Fibroblast of the conjunctiva (primary cell): ENCODE measurements around the gene TCF25.
"Not testable (repeated sequence)": the region's sequence is repeated elsewhere in the genome, so short reads cannot be mapped to it uniquely, and the experiment has no call there.

Source experiments
- DNase-seq: peaks from one replicate; pipeline ENCODE4 v3.0.0-alpha.2; 2010; ENCODE audit warnings: low read depth

The TCF25 gene

DNA sequence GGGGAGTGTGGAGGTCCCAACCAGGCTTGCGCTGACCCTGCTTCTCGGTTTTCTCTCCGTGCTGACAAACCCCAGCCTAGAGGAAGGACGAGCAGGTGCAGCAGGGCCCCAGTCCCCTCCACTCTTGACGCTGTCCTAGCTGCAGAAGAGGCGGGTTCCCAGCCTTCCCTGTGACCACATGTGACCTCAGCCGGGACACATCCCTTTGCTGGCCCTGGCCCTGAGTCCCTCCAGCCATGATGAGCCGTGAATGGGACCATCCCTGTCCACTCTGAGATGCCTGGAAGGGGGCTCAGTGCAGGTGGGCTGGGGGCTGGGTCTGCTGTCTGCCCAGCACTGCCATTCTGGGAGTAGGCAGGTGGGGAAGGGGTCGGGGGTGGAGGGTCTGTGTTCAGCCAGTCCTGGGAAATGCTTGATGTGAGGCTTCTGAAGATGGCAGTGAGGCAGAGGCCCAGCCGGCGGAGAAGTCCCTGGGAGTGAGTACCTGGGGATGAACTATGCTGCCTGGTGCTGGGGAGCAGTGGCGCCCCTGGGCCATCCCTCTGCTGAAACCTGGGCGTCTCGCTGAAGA lies 47.8 kb downstream of the TCF25 start:
- DNase-seq: no peak

DNA sequence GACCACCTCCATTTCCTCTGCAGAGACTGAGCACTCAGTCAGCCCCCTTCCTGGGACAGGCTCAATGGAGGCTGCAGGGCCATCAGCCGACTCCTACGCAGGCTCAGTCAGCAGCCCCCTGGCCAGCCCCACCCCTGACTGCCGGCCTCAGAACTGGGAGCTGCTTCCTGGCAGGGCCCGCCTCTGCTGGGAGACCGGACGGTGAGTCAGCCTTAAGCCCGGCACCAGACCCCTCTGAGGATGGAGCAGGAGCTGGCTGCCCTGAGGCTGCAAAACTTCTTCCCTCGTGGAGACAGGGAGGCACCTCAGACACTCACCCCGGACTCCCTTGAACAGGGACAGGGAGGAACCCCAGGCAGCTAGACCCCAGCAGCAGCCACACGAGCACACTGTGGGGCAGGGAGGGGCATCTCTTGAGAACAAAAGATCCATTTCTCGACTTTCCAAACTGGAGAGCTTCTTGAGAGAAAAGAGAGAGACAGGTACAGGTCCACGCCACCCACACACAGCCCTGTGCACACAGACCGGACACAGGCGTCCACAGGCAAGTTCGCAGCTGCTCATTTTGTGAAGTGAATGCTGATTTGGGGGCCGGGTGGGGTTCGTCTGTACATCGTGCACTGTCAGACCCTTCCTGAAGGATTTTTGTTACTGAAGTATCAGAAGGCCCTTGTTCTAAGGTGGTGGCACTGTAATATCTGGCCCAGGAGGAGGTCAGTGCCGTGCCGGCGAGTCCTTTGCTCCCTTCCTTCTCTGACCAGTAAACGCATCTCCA lies 48.5 kb downstream of the TCF25 start:
- DNase-seq: peak; percentile 94

- peak; percentile 84 for DNase-seq
Observed at GRCh38 chr16:89922477-89922883, 49.1 kb downstream of the TCF25 start.

DNA sequence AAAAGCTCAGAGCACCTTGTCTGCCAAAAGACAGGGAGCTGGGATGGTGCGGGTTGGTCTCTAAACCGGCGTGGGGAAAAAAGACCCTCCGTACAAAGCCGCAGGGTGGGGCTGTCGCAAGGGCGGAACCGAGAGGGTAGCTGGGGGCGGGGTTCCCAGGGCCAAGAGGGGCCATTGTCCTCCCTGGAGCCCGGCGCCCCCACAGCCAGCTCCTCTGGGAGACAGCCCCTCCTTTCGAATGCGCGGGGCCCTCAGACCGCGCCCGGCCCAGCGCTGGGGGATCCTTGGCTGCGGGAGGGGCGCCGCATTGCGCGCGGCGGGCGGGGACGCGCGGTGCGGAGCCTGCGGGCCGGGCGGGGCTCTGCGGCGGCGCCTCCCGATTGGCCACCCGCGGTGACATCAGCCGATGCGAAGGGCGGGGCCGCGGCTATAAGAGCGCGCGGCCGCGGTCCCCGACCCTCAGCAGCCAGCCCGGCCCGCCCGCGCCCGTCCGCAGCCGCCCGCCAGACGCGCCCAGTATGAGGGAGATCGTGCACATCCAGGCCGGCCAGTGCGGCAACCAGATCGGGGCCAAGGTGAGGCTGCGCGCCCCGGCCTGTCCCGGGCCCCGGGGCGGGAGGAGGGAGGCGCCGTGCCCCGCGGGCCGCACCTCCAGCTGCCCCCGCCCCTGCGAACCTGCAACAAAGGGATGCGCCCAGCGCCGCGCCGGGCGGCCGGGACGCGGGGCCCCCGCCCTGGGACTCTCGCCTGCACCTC lies 49.7 kb downstream of the TCF25 start, which contains the start of gene TUBB3:
Gene TUBB3 (plus strand): TSS at position 459 of the 756 bp plus-strand sequence. CDS start 60 bp downstream, at position 519.
- peak; percentile 61 for DNase-seq

- DNase-seq: no peak
Observed at GRCh38 chr16:89923640-89924296, 50.4 kb downstream of the TCF25 start.

- DNase-seq: peak; percentile 43
Observed at GRCh38 chr16:89924297-89924924, 51.0 kb downstream of the TCF25 start.

- DNase-seq: no peak
Observed at GRCh38 chr16:89924925-89925307, 51.5 kb downstream of the TCF25 start.

DNA sequence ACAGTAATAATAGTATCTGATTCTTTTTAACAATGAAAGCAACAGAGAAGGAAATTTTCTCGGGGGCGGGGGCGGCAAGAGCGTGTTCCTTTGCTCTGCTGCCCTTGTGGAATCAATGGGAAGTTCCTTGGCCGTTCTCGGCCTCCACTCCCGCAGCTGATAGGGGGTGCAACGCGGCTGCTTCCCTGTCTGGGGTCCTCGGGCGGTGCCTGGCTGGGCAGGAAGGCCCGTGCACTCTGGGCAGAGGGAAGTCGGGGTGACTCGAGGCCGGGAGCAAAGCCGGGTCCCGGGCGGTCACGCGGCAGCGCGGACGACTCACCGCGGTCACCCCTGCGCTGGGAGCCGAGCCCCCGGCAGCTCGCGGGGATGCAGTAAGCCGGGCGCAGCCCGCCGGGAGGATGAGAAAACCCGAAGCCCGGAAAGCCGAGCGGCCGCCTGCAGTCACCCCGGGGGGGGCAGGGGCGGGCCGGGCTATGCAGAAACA lies 52.2 kb downstream of the TCF25 start:
- no peak for DNase-seq

DNA sequence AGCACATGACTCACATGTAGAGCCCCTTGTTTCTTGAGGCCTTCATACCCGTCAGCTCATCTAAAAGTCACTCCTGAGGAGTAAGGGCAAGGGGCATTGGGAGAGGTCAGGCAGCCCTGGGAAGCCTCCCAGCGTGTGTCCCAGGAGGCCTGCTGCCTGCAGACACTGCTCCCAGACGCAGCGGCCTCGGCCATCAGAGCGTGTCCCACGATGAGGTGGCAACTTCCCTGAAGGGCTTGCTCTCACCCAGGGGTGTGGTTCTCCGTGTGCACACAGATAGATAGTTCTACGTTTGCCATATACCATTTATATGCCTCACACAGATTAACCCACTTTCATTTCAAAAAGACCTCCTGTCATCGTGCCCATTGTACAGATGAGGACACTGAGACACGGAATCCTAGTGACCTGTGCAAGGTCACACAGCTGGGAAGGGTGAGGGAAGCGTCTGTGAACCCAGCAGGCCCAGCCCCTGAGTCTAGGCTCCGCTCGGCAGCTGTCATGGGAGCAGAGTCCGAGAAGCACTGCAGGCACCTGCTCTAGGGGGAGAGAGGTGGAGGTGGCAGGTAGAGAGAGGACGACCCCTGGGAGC lies 58.0 kb downstream of the TCF25 start:
- DNase-seq: no peak

GRCh38 chr16:89931964-89932363 lies 58.6 kb downstream of the TCF25 start:
- DNase-seq: no peak

DNA sequence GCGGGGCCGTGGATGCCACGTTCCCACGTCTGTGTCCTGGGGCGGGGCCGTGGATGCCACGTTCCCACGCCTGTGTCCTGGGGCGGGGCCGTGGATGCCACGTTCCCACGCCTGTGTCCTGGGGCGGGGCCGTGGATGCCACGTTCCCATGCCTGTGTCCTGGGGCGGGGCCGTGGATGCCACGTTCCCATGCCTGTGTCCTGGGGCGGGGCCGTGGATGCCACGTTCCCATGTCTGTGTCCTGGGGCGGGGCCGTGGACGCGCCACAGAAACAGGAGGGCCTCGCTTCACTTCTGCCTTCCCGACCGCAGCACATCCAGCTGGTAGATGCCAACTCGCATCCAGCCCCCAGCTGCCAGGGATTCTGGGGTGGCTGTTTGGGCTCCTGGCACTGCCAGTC lies 60.6 kb downstream of the TCF25 start:
- not testable (repeated sequence) for DNase-seq

- DNase-seq: no peak
Observed at GRCh38 chr16:89934611-89935553, 61.5 kb downstream of the TCF25 start.

DNA sequence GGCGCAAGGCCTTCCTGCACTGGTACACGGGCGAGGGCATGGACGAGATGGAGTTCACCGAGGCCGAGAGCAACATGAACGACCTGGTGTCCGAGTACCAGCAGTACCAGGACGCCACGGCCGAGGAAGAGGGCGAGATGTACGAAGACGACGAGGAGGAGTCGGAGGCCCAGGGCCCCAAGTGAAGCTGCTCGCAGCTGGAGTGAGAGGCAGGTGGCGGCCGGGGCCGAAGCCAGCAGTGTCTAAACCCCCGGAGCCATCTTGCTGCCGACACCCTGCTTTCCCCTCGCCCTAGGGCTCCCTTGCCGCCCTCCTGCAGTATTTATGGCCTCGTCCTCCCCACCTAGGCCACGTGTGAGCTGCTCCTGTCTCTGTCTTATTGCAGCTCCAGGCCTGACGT lies 62.2 kb downstream of the TCF25 start:
- not testable (repeated sequence) for DNase-seq

DNA sequence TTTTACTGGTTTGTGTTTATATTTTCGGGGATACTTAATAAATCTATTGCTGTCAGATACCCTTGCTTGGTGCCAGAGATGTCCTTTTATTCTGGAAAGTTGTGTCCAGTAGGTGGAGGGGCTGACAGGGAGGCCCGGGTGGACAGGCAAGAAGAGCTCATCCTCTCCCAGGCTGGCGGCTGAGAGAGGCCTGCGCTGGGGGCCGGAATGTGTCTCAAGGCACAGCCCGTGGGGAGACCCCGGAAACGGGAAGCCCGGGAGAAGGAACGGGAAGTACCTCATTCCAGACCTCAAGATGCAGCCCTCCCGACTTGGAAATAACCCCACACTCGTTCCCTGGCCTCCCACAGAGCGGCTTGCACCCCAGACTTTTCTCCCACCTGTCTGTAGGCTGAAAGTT lies 62.6 kb downstream of the TCF25 start:
- DNase-seq: no peak

- DNase-seq: no peak
Observed at GRCh38 chr16:89936508-89936907, 63.1 kb downstream of the TCF25 start.

DNA sequence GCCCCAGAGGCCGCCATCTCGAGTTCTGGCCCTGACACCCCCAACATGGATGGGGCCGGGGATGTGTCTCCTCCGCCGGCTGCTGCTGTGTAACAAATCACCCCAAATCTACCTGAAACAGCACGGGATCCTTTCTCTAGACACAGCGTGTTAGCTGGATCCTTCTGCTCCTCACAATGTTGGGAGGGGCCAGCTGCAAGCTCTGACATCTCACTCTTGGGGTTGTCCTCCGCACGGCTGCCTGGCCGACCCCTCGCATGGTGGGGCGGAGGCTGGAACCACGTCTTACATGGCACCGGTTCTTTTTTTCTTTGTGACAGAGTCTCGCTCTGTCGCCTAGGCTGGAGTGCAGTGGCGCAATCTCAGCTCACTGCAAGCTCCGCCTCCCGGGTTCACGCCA lies 63.6 kb downstream of the TCF25 start:
- no peak for DNase-seq

DNA sequence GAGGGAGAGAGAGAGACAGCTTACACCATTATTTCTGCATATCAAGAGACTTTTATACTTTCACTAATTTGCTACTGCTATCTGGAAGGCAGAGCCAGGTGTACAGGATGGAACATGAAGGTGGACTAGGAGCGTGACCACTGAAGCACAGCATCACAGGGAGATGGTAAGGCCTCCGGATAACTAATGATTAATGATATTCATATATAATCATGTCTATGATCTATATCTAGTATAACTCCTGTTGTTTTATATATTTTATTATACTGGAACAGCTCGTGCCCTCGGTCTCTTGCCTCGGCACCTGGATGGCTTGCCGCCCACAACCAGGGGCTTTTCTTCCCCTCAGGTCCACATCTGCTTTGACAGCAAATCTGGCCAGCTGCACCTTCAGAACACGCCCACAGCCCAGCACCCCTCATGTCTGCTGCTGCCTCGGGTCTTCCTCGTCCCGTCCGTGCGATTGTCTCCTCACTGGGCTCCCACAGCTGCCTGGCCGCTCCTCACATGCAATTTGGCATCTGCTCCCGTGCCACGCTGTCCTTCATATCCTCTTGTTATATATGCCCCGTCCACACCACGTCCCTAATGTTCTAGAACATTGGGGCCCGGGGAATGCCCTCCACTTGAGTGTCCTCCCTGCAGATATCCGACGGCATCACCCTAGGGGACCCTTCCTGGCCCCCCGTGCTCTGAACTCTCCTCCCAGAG lies 64.9 kb downstream of the TCF25 start:
- no peak for DNase-seq

- DNase-seq: no peak
Observed at GRCh38 chr16:89944773-89945172, 71.4 kb downstream of the TCF25 start.

DNA sequence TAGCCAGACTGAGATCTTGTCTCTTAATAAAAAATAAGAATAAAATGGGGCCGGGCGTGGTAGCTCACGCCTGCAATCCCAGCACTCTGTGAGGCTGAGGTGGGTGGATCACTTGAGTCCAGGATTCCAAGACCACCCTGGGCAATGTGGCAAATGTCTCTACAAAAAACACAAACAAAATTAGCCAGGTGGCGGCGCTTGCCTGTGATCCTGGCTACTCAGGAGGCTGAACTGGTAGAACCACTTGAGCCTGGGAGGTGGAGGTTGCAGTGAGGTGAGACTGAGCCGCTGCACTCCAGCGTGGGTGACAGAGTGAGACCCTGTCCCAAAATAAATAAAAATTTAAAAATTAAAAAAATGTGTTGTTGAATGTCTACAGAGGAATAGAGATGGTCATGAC lies 72.3 kb downstream of the TCF25 start:
- no peak for DNase-seq

DNA sequence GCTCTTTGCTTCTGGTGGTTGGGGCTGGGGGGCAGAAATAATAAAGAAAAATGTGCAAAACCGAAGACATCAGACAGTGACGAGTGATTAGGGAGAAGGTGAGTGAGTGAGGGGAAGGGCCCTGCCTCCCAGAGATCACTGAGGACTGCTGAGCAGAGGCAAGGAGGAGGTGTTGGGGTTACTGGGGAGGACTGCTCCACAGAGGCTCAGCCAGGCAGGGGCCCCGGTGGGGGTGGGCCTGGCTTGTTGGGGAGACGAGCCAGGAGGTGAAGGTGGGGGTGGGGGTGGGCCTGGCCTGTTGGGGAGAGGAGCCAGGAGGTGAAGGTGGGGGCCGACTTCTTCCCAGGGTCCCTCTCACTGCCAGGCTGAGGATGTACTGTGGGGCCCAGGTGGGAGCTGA lies 73.1 kb downstream of the TCF25 start:
- DNase-seq: no peak
